GM12865 (cell line): ENCODE measurements around the gene WASF3.

Source experiments
- DNase-seq: peaks from one replicate; pipeline ENCODE4 v3.0.0; 2010; ENCODE audit warnings: low read depth
- H3K4me3 ChIP-seq: 2 replicates; pipeline ENCODE4 v1.5.1; 2011; ENCODE audit warnings: mild to moderate bottlenecking, low read depth, low read length, control low read depth
- CTCF ChIP-seq: IDR thresholded peaks from 2 replicates; pipeline ENCODE4 v1.5.1; 2011; ENCODE audit warnings: low read length, control low read depth, low read depth, inconsistent platforms; ENCODE audit not compliant: insufficient read depth; ENCODE audit errors: missing control alignments

Gene WASF3

GRCh38 chr13:26591672-26592071, 34.2 kb downstream of the WASF3 start:
- no peak overlapping the region for H3K4me3 ChIP-seq
- no peak for TF ChIP-seq CTCF
- no peak for DNase-seq

DNA sequence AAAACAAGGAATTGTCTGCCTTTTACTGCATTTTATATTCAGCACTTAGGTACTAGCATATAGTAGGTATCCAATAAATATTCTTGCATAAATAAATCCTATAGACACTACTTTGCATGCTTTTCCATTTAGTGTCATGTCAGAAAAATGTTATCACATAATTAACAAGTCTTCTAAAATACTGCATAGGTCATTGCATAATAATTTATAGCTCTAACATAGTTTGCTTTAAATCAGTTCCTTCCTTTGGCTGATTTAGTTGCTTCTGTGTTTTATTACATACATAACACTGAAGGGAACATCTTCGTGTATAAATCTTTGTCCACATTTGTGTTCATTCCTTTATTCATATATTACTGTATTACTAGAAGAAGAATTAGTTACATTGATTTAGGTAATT, 36.2 kb downstream of the WASF3 start:
- no peak for DNase-seq
- no peak overlapping the region for H3K4me3 ChIP-seq
- TF ChIP-seq CTCF: no peak

GRCh38 chr13:26594363-26594762, 36.9 kb downstream of the WASF3 start:
- no peak overlapping the region for H3K4me3 ChIP-seq
- TF ChIP-seq CTCF: no peak
- no peak for DNase-seq

DNA sequence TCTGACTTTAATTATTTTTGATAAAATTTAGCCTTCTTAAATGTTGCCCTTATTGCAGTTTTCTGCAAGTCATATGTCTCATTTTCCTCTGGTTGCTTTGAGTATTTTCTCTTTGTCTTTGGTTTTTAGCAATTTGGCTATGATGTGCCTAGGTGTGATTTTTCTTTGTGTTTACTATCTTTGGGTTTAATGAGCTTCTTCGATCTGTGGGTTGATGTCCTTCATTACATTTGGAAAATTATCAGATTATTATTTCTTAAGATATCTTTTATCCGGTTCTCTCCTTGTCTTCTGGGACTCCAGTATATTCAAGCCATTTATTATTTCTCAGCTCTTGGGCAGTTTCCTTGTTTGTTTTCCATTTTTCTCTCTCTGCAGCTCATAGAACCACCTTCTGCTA, 39.0 kb downstream of the WASF3 start:
- TF ChIP-seq CTCF: no peak
- no peak for DNase-seq
- H3K4me3 ChIP-seq: no peak overlapping the region

DNA sequence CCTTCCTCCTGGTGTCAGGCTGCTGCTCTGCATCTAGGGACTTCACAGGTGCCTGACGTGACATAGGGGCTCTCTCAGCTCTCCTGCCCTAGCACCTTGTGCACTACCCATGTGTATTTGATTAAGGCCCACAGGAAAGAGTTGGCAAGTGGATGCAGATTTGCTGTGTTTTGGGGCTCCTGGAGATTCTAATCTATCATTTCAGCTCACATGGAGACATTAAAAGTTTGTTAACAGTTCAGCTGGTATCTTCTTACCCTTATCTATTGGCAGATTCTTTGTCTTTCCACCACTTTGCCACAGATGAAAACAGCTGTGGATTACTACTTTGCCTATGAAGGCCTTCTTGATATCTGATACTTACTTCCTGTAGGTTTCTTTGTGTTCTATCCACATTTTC, 41.9 kb downstream of the WASF3 start:
- TF ChIP-seq CTCF: no peak
- DNase-seq: no peak
- H3K4me3 ChIP-seq: no peak overlapping the region

DNA sequence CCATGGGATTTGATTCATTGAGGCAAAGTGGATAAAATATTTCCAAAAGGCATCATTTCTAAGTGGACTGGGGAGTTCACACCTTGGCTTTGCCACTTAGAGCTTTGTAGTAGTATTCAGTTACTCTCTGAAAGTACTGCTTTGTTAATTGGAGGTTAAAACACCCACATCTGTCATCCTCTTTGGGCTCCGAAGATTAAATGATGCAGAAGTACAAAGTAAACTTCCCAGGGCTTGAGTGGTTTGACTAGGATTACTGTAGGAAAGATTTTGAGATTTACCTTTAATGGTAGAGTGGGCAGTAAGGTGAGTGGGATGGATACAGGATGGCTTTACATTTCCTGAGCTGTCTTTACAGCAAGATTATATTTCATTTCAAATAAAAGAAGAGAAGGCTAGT, 42.4 kb downstream of the WASF3 start:
- TF ChIP-seq CTCF: no peak
- no peak for DNase-seq
- no peak overlapping the region for H3K4me3 ChIP-seq

DNA sequence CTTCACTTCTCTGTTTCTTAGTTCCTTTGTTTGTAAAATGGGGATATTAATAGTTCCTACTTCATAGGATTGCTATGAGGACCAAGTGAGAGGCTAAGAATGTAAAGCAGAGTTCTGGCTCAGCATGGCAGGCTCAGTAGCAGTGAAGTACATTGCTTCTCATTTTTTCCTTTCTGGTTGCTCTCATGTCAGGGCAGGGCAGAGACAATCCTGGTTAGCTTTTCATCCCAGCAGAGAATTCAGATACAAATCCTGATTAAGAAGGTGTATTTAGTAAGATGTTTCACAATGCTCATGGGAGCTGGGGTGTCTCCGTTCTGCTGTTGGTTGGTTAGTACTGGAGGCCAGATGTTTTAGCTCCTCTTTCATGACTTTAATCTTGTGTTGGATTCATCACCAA, 42.9 kb downstream of the WASF3 start:
- no peak overlapping the region for H3K4me3 ChIP-seq
- DNase-seq: no peak
- no peak for TF ChIP-seq CTCF
